ENCODE data around the gene RAB19. TPM values are rescaled to one million over a fixed set of nuclear protein-coding genes. Genes with fewer than 3 reads are reported as not detected.

Gene RAB19
- total and polyA plus RNA-seq, 2 of the 13 experiments (the other 11 are each of a cell fraction or from before 2014, with no cell fraction given), result 0.31 TPM; not detected in 1

DNA sequence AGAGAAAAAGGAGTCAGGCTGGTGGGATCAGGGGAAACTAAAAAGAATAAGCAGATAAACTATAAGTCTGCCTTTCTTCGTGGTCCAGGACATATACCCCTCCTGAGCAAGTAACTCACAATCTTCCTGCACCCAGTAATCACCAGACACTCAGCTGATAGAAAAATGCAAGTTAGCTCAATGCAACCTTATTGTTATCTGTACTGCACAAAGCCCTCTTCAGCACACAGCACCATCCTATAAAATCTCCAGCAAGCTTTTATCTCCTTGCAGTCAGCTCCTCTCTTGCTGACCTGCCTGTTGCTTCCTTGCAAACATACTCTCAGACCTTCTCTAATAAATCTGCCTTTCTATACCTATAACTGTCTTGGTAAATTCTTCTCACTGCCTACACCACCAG is 12.2 kb upstream of the RAB19 start:
- intact Hi-C loops (cut with micrococcal nuclease; ENCODE audit: unreplicated experiment), result no loop called here

More for the DNA sequence above, 12.2 kb upstream of the RAB19 start:
- Histone ChIP-seq H3K27me3 (ENCODE audit: control insufficient read depth in 1 of 2, insufficient read depth in 2 of 2, low read length in 2 of 2) (no peaks in the 10 kb centered on the region), H3K79me2 (ENCODE audit: insufficient read depth, low read length) (peaks cover 20% of the 10 kb centered on the region), H3K9ac (ENCODE audit: insufficient read depth, low read depth, low read length) (no peak overlapping the region), H3K4me1 (ENCODE audit: insufficient read depth, low read length) (peaks cover 7% of the 10 kb centered on the region), H3K9me3 (ENCODE audit: low read length) (no peaks in the 10 kb centered on the region), H3K36me3 (replicated peaks in 1 of 2; ENCODE audit: control insufficient read depth in 1 of 2, insufficient read depth in 2 of 2, low read length in 2 of 2) (no peaks in the 10 kb centered on the region), H3K4me3 (replicated peaks in 1 of 3; ENCODE audit: insufficient read depth in 1 of 3, low read depth in 2 of 3, low read length in 3 of 3) (no peak overlapping the region), H3K27ac (ENCODE audit: extremely low read length, insufficient read depth, low read length) (no peak overlapping the region), H2AFZ (ENCODE audit: low read length) (no peak overlapping the region), H4K20me1 (ENCODE audit: insufficient read depth, low read length) (no peaks in the 10 kb centered on the region), H3K4me2 (ENCODE audit: low read depth, low read length) (no peak overlapping the region)
- in situ Hi-C loops (cut with HindIII; ENCODE audit: extremely low pct_ligation_motif_present, low pct_unique_long_range_greater_than_20kb), result no loop called here
- 69% methylated on average over 1 of the region's 1 CpG for WGBS (ENCODE audit: low lambda C conversion rate)
- ChIA-PET POLR2A (no interaction called here), CTCF (ENCODE audit: low intra/inter-chr PET ratio, low total read pairs) (no interaction called here)
- ATAC-seq (no peak), DNase-seq (ENCODE audit: low spot score) (no peak), FAIRE-seq (no peak)
- TF ChIP-seq, protein P1, sequence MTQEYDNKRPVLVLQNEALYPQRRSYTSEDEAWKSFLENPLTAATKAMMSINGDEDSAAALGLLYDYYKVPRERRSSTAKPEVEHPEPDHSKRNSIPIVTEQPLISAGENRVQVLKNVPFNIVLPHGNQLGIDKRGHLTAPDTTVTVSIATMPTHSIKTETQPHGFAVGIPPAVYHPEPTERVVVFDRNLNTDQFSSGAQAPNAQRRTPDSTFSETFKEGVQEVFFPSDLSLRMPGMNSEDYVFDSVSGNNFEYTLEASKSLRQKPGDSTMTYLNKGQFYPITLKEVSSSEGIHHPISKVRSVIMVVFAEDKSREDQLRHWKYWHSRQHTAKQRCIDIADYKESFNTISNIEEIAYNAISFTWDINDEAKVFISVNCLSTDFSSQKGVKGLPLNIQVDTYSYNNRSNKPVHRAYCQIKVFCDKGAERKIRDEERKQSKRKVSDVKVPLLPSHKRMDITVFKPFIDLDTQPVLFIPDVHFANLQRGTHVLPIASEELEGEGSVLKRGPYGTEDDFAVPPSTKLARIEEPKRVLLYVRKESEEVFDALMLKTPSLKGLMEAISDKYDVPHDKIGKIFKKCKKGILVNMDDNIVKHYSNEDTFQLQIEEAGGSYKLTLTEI (CRISPR knock-in tag; conservative IDR thresholded peaks at IDR 0.05), result no peak
- no peak for TF ChIP-seq ZNF777 (CRISPR knock-in tag; IDR thresholded peaks at IDR 0.05)
- TF ChIP-seq NFE2L2 (IDR thresholded peaks at IDR 0.05; ENCODE audit: low read length), result no peak
- no peak for TF ChIP-seq HNF1B (CRISPR knock-in tag; IDR thresholded peaks at IDR 0.05)
- no peak for TF ChIP-seq ZNF720 (CRISPR knock-in tag; IDR thresholded peaks at IDR 0.05)
- TF ChIP-seq SCMH1 (CRISPR knock-in tag; IDR thresholded peaks at IDR 0.05; ENCODE audit: borderline replicate concordance), result no peak
- TF ChIP-seq, protein P2, sequence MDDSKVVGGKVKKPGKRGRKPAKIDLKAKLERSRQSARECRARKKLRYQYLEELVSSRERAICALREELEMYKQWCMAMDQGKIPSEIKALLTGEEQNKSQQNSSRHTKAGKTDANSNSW (CRISPR knock-in tag; IDR thresholded peaks at IDR 0.05; ENCODE audit: borderline replicate concordance), result no peak
- no TSS peak for BruUV-seq (replicated peaks)

Measured in HepG2 (cell line).